ENCODE measurements around the gene EVI5. TPM values are rescaled to one million over a fixed set of nuclear protein-coding genes. Genes with fewer than 3 reads are reported as not detected.
"Not testable (repeated sequence)": the region's sequence is repeated elsewhere in the genome, so short reads cannot be mapped to it uniquely, and the experiment has no call there.

The EVI5 gene
- total and polyA plus RNA-seq, 12 donors: 3.6 to 63.1 (median 45.2) TPM

GRCh38 chr1:92619466-92620189 is 165.3 kb downstream of the EVI5 start:
- no peak for DNase-seq
- peaks cover 0 to 9% of the 10 kb centered on the region in 2 donors for H3K36me3 ChIP-seq (replicated peaks in 1 of 2)
- TF ChIP-seq POLR2A (IDR thresholded peaks at IDR 0.05): no peak
- no peak for TF ChIP-seq CTCF (IDR thresholded peaks at IDR 0.05)
- H3K4me1 ChIP-seq (replicated peaks in 1 of 2): no peaks in the 10 kb centered on the region
- no peak overlapping the region for H3K27ac ChIP-seq
- H3K27me3 ChIP-seq: no peaks in the 10 kb centered on the region
- no peak overlapping the region for H3K4me3 ChIP-seq
- no peaks in the 10 kb centered on the region for H3K9me3 ChIP-seq (replicated peaks in 1 of 3)
- WGBS, 4 donors: 88 to 98% (median 91%) methylated on average over 12 to 13 of the region's 13 CpGs
- intact Hi-C loops (cut with DNase I): no loop called here

GRCh38 chr1:92601044-92601443 is 183.9 kb downstream of the EVI5 start:
- H3K9me3 ChIP-seq (replicated peaks in 1 of 3): no peaks in the 10 kb centered on the region
- DNase-seq: no peak
- intact Hi-C loops (cut with DNase I): loop anchor here in 1 of 2 donors (5.0 kb wide), 1 partner anchor 289 kb away; no protein-coding TSS in a partner anchor
- TF ChIP-seq POLR2A (IDR thresholded peaks at IDR 0.05) (no peak), CTCF (IDR thresholded peaks at IDR 0.05) (no peak)
- no peaks in the 10 kb centered on the region for H3K27me3 ChIP-seq
- WGBS, 4 donors: 83 to 97% (median 95%) methylated on average over 2 of the region's 2 CpGs
- no peaks in the 10 kb centered on the region for H3K4me1 ChIP-seq (replicated peaks in 1 of 2)
- no peak overlapping the region for H3K27ac ChIP-seq
- H3K4me3 ChIP-seq: no peak overlapping the region
- no peaks in the 10 kb centered on the region for H3K36me3 ChIP-seq (replicated peaks in 1 of 2)

- intact Hi-C loops (cut with DNase I): no loop called here
- no peaks in the 10 kb centered on the region for H3K36me3 ChIP-seq (replicated peaks in 1 of 2)
- no peak for DNase-seq
- H3K4me1 ChIP-seq (replicated peaks in 1 of 2): no peaks in the 10 kb centered on the region
- TF ChIP-seq POLR2A (IDR thresholded peaks at IDR 0.05) (no peak), CTCF (IDR thresholded peaks at IDR 0.05) (peak; percentile 10 to 60 (median 44))
- 24 to 40% (median 37%) methylated on average over 2 of the region's 2 CpGs for WGBS, 4 donors
- H3K27me3 ChIP-seq: no peaks in the 10 kb centered on the region
- no peak overlapping the region for H3K27ac ChIP-seq
- no peak overlapping the region for H3K4me3 ChIP-seq
- no peaks in the 10 kb centered on the region for H3K9me3 ChIP-seq (replicated peaks in 1 of 3)
Observed at GRCh38 chr1:92599184-92599583, 185.7 kb downstream of the EVI5 start.

- WGBS, 4 donors: 86 to 99% (median 90%) methylated on average over 5 to 9 of the region's 9 CpGs
- H3K36me3 ChIP-seq (replicated peaks in 1 of 2); DNase-seq; intact Hi-C loops (cut with DNase I); H3K9me3 ChIP-seq (replicated peaks in 1 of 3); H3K27ac ChIP-seq; H3K4me1 ChIP-seq (replicated peaks in 1 of 2); H3K27me3 ChIP-seq; H3K4me3 ChIP-seq: not testable (repeated sequence)
Observed at GRCh38 chr1:92589361-92589760, 195.5 kb downstream of the EVI5 start.

GRCh38 chr1:92587445-92587844 is 197.5 kb downstream of the EVI5 start:
- Histone ChIP-seq H3K27me3 (no peaks in the 10 kb centered on the region), H3K36me3 (replicated peaks in 1 of 2) (peaks cover 0 to 5% of the 10 kb centered on the region in 2 donors), H3K4me3 (no peak overlapping the region), H3K9me3 (replicated peaks in 1 of 3) (no peaks in the 10 kb centered on the region), H3K4me1 (replicated peaks in 1 of 2) (peaks cover 0 to 8% of the 10 kb centered on the region in 2 donors), H3K27ac (no peak overlapping the region)
- TF ChIP-seq CTCF (IDR thresholded peaks at IDR 0.05): no peak
- TF ChIP-seq POLR2A (IDR thresholded peaks at IDR 0.05): no peak
- intact Hi-C loops (cut with DNase I): no loop called here
- WGBS, 4 donors: 94 to 96% (median 95%) methylated on average over 2 of the region's 2 CpGs
- no peak for DNase-seq

All from adrenal gland (tissue), 12 donors.